ENCODE measurements around the gene KIAA0513. TPM values are rescaled to one million over a fixed set of nuclear protein-coding genes. Genes with fewer than 3 reads are reported as not detected.

The KIAA0513 gene
- total RNA-seq, 1 donor: 35.1 TPM

DNA sequence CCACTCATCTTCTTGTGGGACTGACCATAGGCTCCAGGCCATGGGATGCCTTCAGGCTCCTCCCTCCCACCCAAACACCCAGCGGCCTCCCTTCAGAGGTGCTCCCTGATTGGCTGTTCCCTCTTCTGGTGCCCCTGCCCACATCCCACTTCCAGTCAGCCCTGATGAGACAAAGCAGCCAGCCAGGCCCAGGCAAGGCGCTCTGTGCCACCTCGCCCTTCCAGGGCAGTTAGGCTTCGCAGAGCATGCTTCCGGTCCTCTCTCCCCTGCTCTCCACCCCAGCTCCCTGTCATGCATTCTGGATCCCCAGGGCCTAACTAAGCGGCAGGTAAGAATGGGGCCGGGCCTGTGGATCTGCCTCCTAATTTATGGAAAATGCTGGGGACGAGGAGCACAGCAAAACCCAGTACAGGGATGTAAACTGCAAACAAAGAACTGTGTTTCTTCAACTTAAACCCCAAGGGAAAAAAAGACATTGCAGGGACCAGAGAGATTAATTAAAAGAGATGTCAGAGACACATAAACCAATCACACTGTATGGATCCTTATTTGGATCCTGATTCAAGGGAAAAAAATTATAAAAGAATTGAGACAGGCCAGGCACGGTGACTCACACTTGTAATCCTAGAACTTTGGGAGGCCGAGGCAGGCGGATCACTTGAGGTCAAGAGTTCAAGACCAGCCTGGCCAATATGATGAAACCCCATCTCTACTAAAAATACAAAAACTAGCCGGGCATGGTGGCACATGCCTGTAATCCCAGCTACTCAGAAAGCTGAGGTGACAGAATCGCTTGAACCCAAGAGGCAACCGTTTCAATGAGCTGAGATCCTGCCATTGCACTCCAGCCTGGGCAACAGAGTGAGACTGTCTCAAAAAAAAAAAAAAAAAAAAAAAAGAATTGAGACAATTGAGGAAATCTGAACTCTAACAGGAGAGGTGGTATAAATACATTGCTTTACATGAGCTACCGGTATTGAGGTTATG, 42.2 kb upstream of the KIAA0513 start:
- H3K4me2 ChIP-seq (ENCODE audit: insufficient read depth, low read length): peak overlapping the region; percentile 61
- H2AFZ ChIP-seq (ENCODE audit: low read length): no peak overlapping the region
- H3K9me3 ChIP-seq (ENCODE audit: low read depth, low read length): no peaks in the 10 kb centered on the region
- peaks cover 19% of the 10 kb centered on the region for H3K4me1 ChIP-seq (ENCODE audit: insufficient read depth, low read length)
- H3K27ac ChIP-seq (ENCODE audit: low read depth, low read length): peak overlapping the region; percentile 94
- no peak for TF ChIP-seq CTCF (IDR thresholded peaks at IDR 0.05; ENCODE audit: extremely low read depth, low read depth, low read length)
- no peaks in the 10 kb centered on the region for H4K20me1 ChIP-seq (ENCODE audit: insufficient read depth, low read length)
- peaks cover 63% of the 10 kb centered on the region for H3K36me3 ChIP-seq (ENCODE audit: insufficient read depth, low read length)
- peaks cover 84% of the 10 kb centered on the region for H3K79me2 ChIP-seq (ENCODE audit: insufficient read depth, low read length)
- no peak overlapping the region for H3K4me3 ChIP-seq (ENCODE audit: insufficient read depth, low read length)
- DNase-seq (ENCODE audit: insufficient read length, low spot score, missing footprints): peak; percentile 94
- H3K27me3 ChIP-seq (ENCODE audit: insufficient read depth, low read length): no peaks in the 10 kb centered on the region

GRCh38 chr16:84986102-84986501, 41.5 kb upstream of the KIAA0513 start:
- no peaks in the 10 kb centered on the region for H3K9me3 ChIP-seq (ENCODE audit: low read depth, low read length)
- H3K79me2 ChIP-seq (ENCODE audit: insufficient read depth, low read length): peaks cover 85% of the 10 kb centered on the region
- H2AFZ ChIP-seq (ENCODE audit: low read length): no peak overlapping the region
- peaks cover 19% of the 10 kb centered on the region for H3K4me1 ChIP-seq (ENCODE audit: insufficient read depth, low read length)
- H3K27ac ChIP-seq (ENCODE audit: low read depth, low read length): peak overlapping the region; percentile 94
- H3K4me2 ChIP-seq (ENCODE audit: insufficient read depth, low read length): no peak overlapping the region
- no peaks in the 10 kb centered on the region for H3K27me3 ChIP-seq (ENCODE audit: insufficient read depth, low read length)
- no peak for TF ChIP-seq CTCF (IDR thresholded peaks at IDR 0.05; ENCODE audit: extremely low read depth, low read depth, low read length)
- H3K36me3 ChIP-seq (ENCODE audit: insufficient read depth, low read length): peaks cover 64% of the 10 kb centered on the region
- no peak overlapping the region for H3K4me3 ChIP-seq (ENCODE audit: insufficient read depth, low read length)
- DNase-seq (ENCODE audit: insufficient read length, low spot score, missing footprints): no peak
- H4K20me1 ChIP-seq (ENCODE audit: insufficient read depth, low read length): no peaks in the 10 kb centered on the region

GRCh38 chr16:84986879-84987278, 40.7 kb upstream of the KIAA0513 start:
- H3K9me3 ChIP-seq (ENCODE audit: low read depth, low read length): no peaks in the 10 kb centered on the region
- H3K4me1 ChIP-seq (ENCODE audit: insufficient read depth, low read length): peaks cover 19% of the 10 kb centered on the region
- H3K27me3 ChIP-seq (ENCODE audit: insufficient read depth, low read length): no peaks in the 10 kb centered on the region
- TF ChIP-seq CTCF (IDR thresholded peaks at IDR 0.05; ENCODE audit: extremely low read depth, low read depth, low read length): no peak
- peaks cover 57% of the 10 kb centered on the region for H3K36me3 ChIP-seq (ENCODE audit: insufficient read depth, low read length)
- no peak overlapping the region for H3K4me3 ChIP-seq (ENCODE audit: insufficient read depth, low read length)
- no peak for DNase-seq (ENCODE audit: insufficient read length, low spot score, missing footprints)
- no peaks in the 10 kb centered on the region for H4K20me1 ChIP-seq (ENCODE audit: insufficient read depth, low read length)
- peaks cover 84% of the 10 kb centered on the region for H3K79me2 ChIP-seq (ENCODE audit: insufficient read depth, low read length)
- no peak overlapping the region for H2AFZ ChIP-seq (ENCODE audit: low read length)
- H3K4me2 ChIP-seq (ENCODE audit: insufficient read depth, low read length): no peak overlapping the region
- H3K27ac ChIP-seq (ENCODE audit: low read depth, low read length): peak overlapping the region; percentile 94

DNA sequence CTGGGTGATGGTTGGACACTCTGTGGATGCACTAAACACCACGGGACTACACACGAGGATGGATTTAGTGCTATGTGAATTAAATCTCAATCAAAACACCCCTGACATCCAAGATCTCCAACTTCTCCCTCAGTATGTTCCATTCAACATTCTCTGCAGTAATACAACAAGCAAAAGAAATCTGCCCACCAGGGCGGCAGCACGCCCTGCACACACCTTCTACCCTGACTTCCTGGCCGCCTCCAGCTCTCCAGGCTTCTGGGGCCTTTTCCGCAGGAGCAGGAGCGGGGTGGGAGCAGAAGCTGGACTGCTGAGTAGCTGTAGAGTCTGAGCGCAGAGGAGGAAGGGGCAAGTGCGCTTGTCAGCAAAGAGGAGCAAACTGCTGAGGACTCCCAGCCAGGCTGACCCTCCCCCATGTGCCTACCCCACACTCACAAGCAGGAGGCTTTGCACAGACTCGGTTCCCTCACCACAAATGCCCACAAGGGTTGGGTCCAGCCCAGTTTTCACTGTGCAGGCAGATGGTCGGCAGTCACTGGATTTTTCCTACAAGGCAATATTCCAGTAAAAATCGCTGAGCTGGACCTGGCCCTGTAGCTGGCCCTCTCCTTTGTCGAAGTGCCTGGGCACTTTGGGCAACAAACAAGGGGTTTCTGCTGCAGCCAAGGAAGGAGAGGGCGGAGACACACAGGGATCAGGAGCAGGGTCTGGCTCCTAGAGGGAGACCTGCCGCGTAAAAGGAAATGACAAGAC, 39.1 kb upstream of the KIAA0513 start:
- peak overlapping the region; percentile 19 for H3K27ac ChIP-seq (ENCODE audit: low read depth, low read length)
- H3K9me3 ChIP-seq (ENCODE audit: low read depth, low read length): no peaks in the 10 kb centered on the region
- peaks cover 86% of the 10 kb centered on the region for H3K79me2 ChIP-seq (ENCODE audit: insufficient read depth, low read length)
- DNase-seq (ENCODE audit: insufficient read length, low spot score, missing footprints): no peak
- no peak overlapping the region for H3K4me3 ChIP-seq (ENCODE audit: insufficient read depth, low read length)
- H3K36me3 ChIP-seq (ENCODE audit: insufficient read depth, low read length): peaks cover 54% of the 10 kb centered on the region
- no peaks in the 10 kb centered on the region for H3K27me3 ChIP-seq (ENCODE audit: insufficient read depth, low read length)
- no peak for TF ChIP-seq CTCF (IDR thresholded peaks at IDR 0.05; ENCODE audit: extremely low read depth, low read depth, low read length)
- H4K20me1 ChIP-seq (ENCODE audit: insufficient read depth, low read length): no peaks in the 10 kb centered on the region
- no peak overlapping the region for H2AFZ ChIP-seq (ENCODE audit: low read length)
- H3K4me2 ChIP-seq (ENCODE audit: insufficient read depth, low read length): no peak overlapping the region
- H3K4me1 ChIP-seq (ENCODE audit: insufficient read depth, low read length): peaks cover 33% of the 10 kb centered on the region

All from osteoblast (primary cell).